H1 (cell line): ENCODE data around the gene ARSB. TPM values are rescaled to one million over a fixed set of nuclear protein-coding genes. Genes with fewer than 3 reads are reported as not detected.

Experiments
- CTCF ChIA-PET: fragments of 300-600 bp; sonication (Branson Sonifier 250); formaldehyde crosslinking; loops from one replicate; lab custom pipeline; 2021; ENCODE audit not compliant: partially characterized antibody; lab: Charles Lee
- POLR2A ChIA-PET: fragments of 300-600 bp; sonication (Branson Sonifier 250); formaldehyde crosslinking; loops from one replicate; lab custom pipeline; 2021; ENCODE audit warnings: inconsistent platforms; ENCODE audit not compliant: partially characterized antibody; lab: Charles Lee
- DNase-seq, 2 experiments: peaks; one replicate each; pipeline versions ENCODE4 v3.0.0 to v3.0.0-alpha.2; 2010 to 2022; ENCODE audit warnings: low spot score in 2 of 2, low read depth in 1 of 2, mixed read lengths in 1 of 2
- FAIRE-seq: peaks from 2 replicates; lab custom pipeline; 2011; peaks lifted over from hg19 to GRCh38; lab: Jason Lieb, UNC
- H2AFZ ChIP-seq: 2 replicates; pipeline ENCODE4 v1.8.1; 2012; ENCODE audit warnings: low read length, inconsistent platforms
- H2AK5ac ChIP-seq: 2 replicates; pipeline ENCODE4 v1.6.1; 2013; ENCODE audit warnings: low read depth, low read length
- H2BK120ac ChIP-seq: replicated peaks from 2 replicates; pipeline ENCODE3; 2013; ENCODE audit warnings: low read depth, low read length, inconsistent platforms
- H2BK12ac ChIP-seq: 2 replicates; pipeline ENCODE4 v1.6.1; 2013; ENCODE audit warnings: low read depth, low read length
- H2BK15ac ChIP-seq: 2 replicates; pipeline ENCODE4 v1.6.1; 2013; ENCODE audit warnings: low read length
- H2BK20ac ChIP-seq: 2 replicates; pipeline ENCODE4 v1.6.1; 2013; ENCODE audit warnings: low read length
- H2BK5ac ChIP-seq: 2 replicates; pipeline ENCODE4 v1.6.1; 2013; ENCODE audit warnings: low read depth, low read length
- H3K14ac ChIP-seq: 2 replicates; pipeline ENCODE4 v1.6.1; 2013; ENCODE audit warnings: inconsistent platforms; ENCODE audit not compliant: insufficient read length
- H3K18ac ChIP-seq: 2 replicates; pipeline ENCODE4 v1.6.1; 2013; ENCODE audit warnings: low read length; ENCODE audit errors: extremely low read depth
- H3K23ac ChIP-seq: 2 replicates; pipeline ENCODE4 v1.6.1; 2013; ENCODE audit warnings: inconsistent platforms; ENCODE audit not compliant: insufficient read length
- H3K23me2 ChIP-seq: 2 replicates; pipeline ENCODE4 v1.6.1; 2013; ENCODE audit warnings: low read depth, low read length
- H3K27ac ChIP-seq: 2 replicates; pipeline ENCODE4 v1.6.1; 2011; ENCODE audit warnings: low read depth, low read length, inconsistent platforms
- H3K27me3 ChIP-seq, 4 experiments: replicated peaks in 1 of 4; 1 replicate in 1 of 4; 2 replicates in 3 of 4; pipeline versions ENCODE4 v1.6.1 to v1.8.1; 2011 to 2013; ENCODE audit warnings: low read length in 3 of 4, mild to moderate bottlenecking in 3 of 4, inconsistent platforms in 2 of 4, mixed read lengths in 2 of 4, moderate library complexity in 1 of 4; ENCODE audit not compliant: control insufficient read depth in 3 of 4, insufficient read depth in 3 of 4; ENCODE audit errors: extremely low read depth in 1 of 4
- H3K36me3 ChIP-seq, 4 experiments: 2 replicates each; pipeline versions ENCODE4 v1.6.1 to v1.8.1; 2011 to 2013; ENCODE audit warnings: mild to moderate bottlenecking in 4 of 4, low read length in 3 of 4, moderate library complexity in 2 of 4, control low read depth in 1 of 4, inconsistent platforms in 1 of 4; ENCODE audit not compliant: insufficient read depth in 4 of 4, control insufficient read depth in 2 of 4
- H3K4ac ChIP-seq: replicated peaks from 2 replicates; pipeline ENCODE3; 2013; ENCODE audit warnings: low read length, low read depth, mixed read lengths, inconsistent platforms; ENCODE audit not compliant: insufficient read length
- H3K4me1 ChIP-seq, 4 experiments: replicated peaks in 1 of 4; 1 replicate in 1 of 4; 2 replicates in 3 of 4; pipeline versions ENCODE4 v1.6.1 to v1.8.1; 2011 to 2013; ENCODE audit warnings: low read length in 3 of 4, inconsistent platforms in 2 of 4, mixed read lengths in 1 of 4; ENCODE audit not compliant: insufficient read depth in 4 of 4, control insufficient read depth in 3 of 4
- H3K4me2 ChIP-seq, 2 experiments: 2 replicates each; pipeline versions ENCODE4 v1.6.1 to v1.8.1; 2011 to 2013; ENCODE audit warnings: low read depth in 2 of 2, low read length in 2 of 2, control low read depth in 1 of 2, inconsistent platforms in 1 of 2, mild to moderate bottlenecking in 1 of 2; ENCODE audit not compliant: insufficient read depth in 1 of 2
- H3K4me3 ChIP-seq, 4 experiments: fragments of 200-600, 300-600 bp in 1 of 4; sonication (generic), shearing (Covaris generic), sonication (Bioruptor Twin) in 1 of 4; 2 replicates each; pipeline versions ENCODE4 v1.5.1 to v1.8.1; 2011 to 2016; ENCODE audit warnings: low read length in 4 of 4, low read depth in 3 of 4, control low read depth in 2 of 4, inconsistent platforms in 2 of 4, mild to moderate bottlenecking in 2 of 4, mixed read lengths in 1 of 4, moderate library complexity in 1 of 4; ENCODE audit not compliant: insufficient read depth in 2 of 4; ENCODE audit errors: extremely low read depth in 1 of 4
- H3K56ac ChIP-seq: replicated peaks from 2 replicates; pipeline ENCODE3; 2013; ENCODE audit warnings: low read depth, mild to moderate bottlenecking, mixed read lengths, low read length, inconsistent platforms; ENCODE audit not compliant: insufficient read length
- H3K79me1 ChIP-seq: 2 replicates; pipeline ENCODE4 v1.6.1; 2013; ENCODE audit warnings: low read depth, low read length, control low read depth
- H3K79me2 ChIP-seq, 2 experiments: 2 replicates each; pipeline versions ENCODE4 v1.6.1 to v1.8.1; 2012 to 2013; ENCODE audit warnings: low read length in 2 of 2, mild to moderate bottlenecking in 2 of 2, inconsistent platforms in 1 of 2; ENCODE audit not compliant: insufficient read depth in 2 of 2, control insufficient read depth in 1 of 2
- H3K9ac ChIP-seq, 4 experiments: replicated peaks in 1 of 4; 1 replicate in 1 of 4; 2 replicates in 3 of 4; pipeline versions ENCODE4 v1.6.1 to v1.8.1; 2011 to 2013; ENCODE audit warnings: low read depth in 3 of 4, low read length in 3 of 4, control low read depth in 2 of 4, mild to moderate bottlenecking in 2 of 4, moderate library complexity in 2 of 4, inconsistent platforms in 1 of 4; ENCODE audit errors: extremely low read depth in 1 of 4
- H3K9me3 ChIP-seq, 2 experiments: 2 replicates each; pipeline versions ENCODE4 v1.6.1 to v1.8.1; 2012 to 2013; ENCODE audit warnings: mild to moderate bottlenecking in 2 of 2, moderate library complexity in 2 of 2, control low read depth in 1 of 2, inconsistent platforms in 1 of 2, low read depth in 1 of 2, low read length in 1 of 2, mixed read lengths in 1 of 2; ENCODE audit not compliant: insufficient read depth in 2 of 2
- H4K20me1 ChIP-seq, 2 experiments: replicated peaks in 1 of 2; 2 replicates each; pipeline versions ENCODE3 to v1.8.1; 2011 to 2013; ENCODE audit warnings: inconsistent platforms in 2 of 2, low read length in 2 of 2, mild to moderate bottlenecking in 1 of 2; ENCODE audit not compliant: insufficient read depth in 2 of 2, control insufficient read depth in 1 of 2
- H4K5ac ChIP-seq: 2 replicates; pipeline ENCODE4 v1.6.1; 2013; ENCODE audit warnings: low read length, low read depth, mixed read lengths, inconsistent platforms; ENCODE audit not compliant: insufficient read length
- H4K8ac ChIP-seq: 2 replicates; pipeline ENCODE4 v1.8.0; 2013; ENCODE audit warnings: mild to moderate bottlenecking, moderate library complexity, low read length, inconsistent platforms; ENCODE audit not compliant: insufficient read depth; ENCODE audit errors: extremely low read depth
- H4K91ac ChIP-seq: replicated peaks from 2 replicates; pipeline ENCODE3; 2013; ENCODE audit warnings: low read length, mixed read lengths, inconsistent platforms; ENCODE audit not compliant: insufficient read length
- ASH2L ChIP-seq: fragments of 200-600, 300-600 bp; sonication (generic); IDR thresholded peaks from one replicate; pipeline ENCODE4 v1.7.1; 2017; ENCODE audit warnings: low read length
- CHD1 ChIP-seq: IDR thresholded peaks from 2 replicates; pipeline ENCODE4 v1.6.1; 2012; ENCODE audit warnings: low read depth, low read length, improper control_type of control experiment
- CHD2 ChIP-seq: IDR thresholded peaks from 2 replicates; pipeline ENCODE4 v1.6.1; 2012; ENCODE audit warnings: low read length, improper control_type of control experiment
- CTBP2 ChIP-seq: IDR thresholded peaks from 2 replicates; pipeline ENCODE4 v1.7.0; 2011; ENCODE audit warnings: borderline replicate concordance, mild to moderate bottlenecking, moderate library complexity, mixed read lengths, low read length; ENCODE audit not compliant: insufficient read depth, insufficient read length
- GABPA ChIP-seq: IDR thresholded peaks from 2 replicates; pipeline ENCODE4 v1.6.1; 2011; ENCODE audit warnings: mild to moderate bottlenecking, low read length, moderate library complexity, borderline replicate concordance; ENCODE audit not compliant: insufficient read depth
- HDAC2 ChIP-seq, 2 experiments: fragments of 300-600 bp in 1 of 2; sonication (generic) in 1 of 2; IDR thresholded peaks; 2 replicates each; pipeline ENCODE4 v1.6.1; 2011 to 2012; ENCODE audit warnings: low read depth in 2 of 2, low read length in 2 of 2, mild to moderate bottlenecking in 2 of 2, moderate library complexity in 2 of 2, borderline replicate concordance in 1 of 2, inconsistent platforms in 1 of 2
- NRF1 ChIP-seq: IDR thresholded peaks from 2 replicates; pipeline ENCODE4 v1.6.1; 2011; ENCODE audit warnings: mild to moderate bottlenecking, low read depth, low read length, improper control_type of control experiment
- PHF8 ChIP-seq: fragments of 200-600 bp; sonication (generic); conservative IDR thresholded peaks from 2 replicates; pipeline ENCODE4 v1.7.1; 2012; ENCODE audit warnings: low read depth, mild to moderate bottlenecking, inconsistent platforms, low read length, moderate library complexity
- RAD21 ChIP-seq, 2 experiments: IDR thresholded peaks in 1 of 2; conservative IDR thresholded peaks in 1 of 2; 2 replicates each; pipeline ENCODE4 v1.6.1; 2011; ENCODE audit warnings: low read depth in 2 of 2, low read length in 2 of 2, improper control_type of control experiment in 1 of 2, inconsistent platforms in 1 of 2, mild to moderate bottlenecking in 1 of 2, moderate library complexity in 1 of 2
- RXRA ChIP-seq: IDR thresholded peaks from 2 replicates; pipeline ENCODE4 v1.6.1; 2011; ENCODE audit warnings: low read depth, mild to moderate bottlenecking, low read length, moderate library complexity; ENCODE audit not compliant: insufficient read depth
- SRF ChIP-seq: IDR thresholded peaks from 2 replicates; pipeline ENCODE4 v1.6.1; 2011; ENCODE audit warnings: mild to moderate bottlenecking, low read depth, low read length, moderate library complexity
- TAF1 ChIP-seq: IDR thresholded peaks from 2 replicates; pipeline ENCODE4 v1.6.1; 2011; ENCODE audit warnings: mild to moderate bottlenecking, low read depth, low read length
- TBP ChIP-seq: IDR thresholded peaks from 2 replicates; pipeline ENCODE4 v1.6.1; 2011; ENCODE audit warnings: low read depth, low read length, improper control_type of control experiment
- TEAD4 ChIP-seq: IDR thresholded peaks from 2 replicates; pipeline ENCODE4 v1.6.1; 2012; ENCODE audit warnings: low read depth, low read length, inconsistent platforms, mixed read lengths
- ZNF274 ChIP-seq: IDR thresholded peaks from 2 replicates; pipeline ENCODE4 v1.7.0; 2012; ENCODE audit warnings: low read length, borderline replicate concordance; ENCODE audit errors: extremely low read depth
- WGBS, 2 experiments: shearing (Covaris generic) in 1 of 2; methylation state at CpG; one replicate each; pipeline versions ENCODE4 v1.1.6 to v1.1.7; 2013 to 2015; ENCODE audit warnings: low lambda C conversion rate in 2 of 2, mixed read lengths in 2 of 2, inconsistent platforms in 1 of 2, low coverage in 1 of 2, missing lambda C conversion rate in 1 of 2; ENCODE audit not compliant: insufficient replicate concordance in 2 of 2, insufficient coverage in 1 of 2, insufficient read length in 1 of 2; ENCODE audit errors: extremely low coverage in 1 of 2, missing lambda C conversion rate in 1 of 2; 5-methylcytosine and 5-hydroxymethylcytosine counted together
- polyA plus RNA-seq, 7 experiments: library from polyadenylated mRNA; depleted of rRNA in 3 of 7; stranded (reverse) in 5 of 7; unstranded in 2 of 7; fragments of >200 nt in 5 of 7; fragments of 200-250 nt in 2 of 7; gene quantifications; 1 replicate in 5 of 7; 2 replicates in 1 of 7; 4 replicates in 1 of 7; pipeline versions ENCODE4 v1.2.1 to v1.2.3, GENCODE V29; 2011 to 2013; ENCODE audit warnings: missing spikeins in 2 of 7, mixed read lengths in 2 of 7
- total RNA-seq: library from RNA; stranded (reverse); fragmentation: NEBNext Ultra II Directional; extraction: Animal tissue kit (Norgen Biotek cat#: 25700); gene quantifications from 2 replicates; pipeline ENCODE4 v1.2.1, GENCODE V29; 2021

The ARSB gene
- total and polyA plus RNA-seq, 2 of the 8 experiments (the other 6 are each of a cell fraction or from before 2014, with no cell fraction given): 6.4 to 13.9 TPM

DNA sequence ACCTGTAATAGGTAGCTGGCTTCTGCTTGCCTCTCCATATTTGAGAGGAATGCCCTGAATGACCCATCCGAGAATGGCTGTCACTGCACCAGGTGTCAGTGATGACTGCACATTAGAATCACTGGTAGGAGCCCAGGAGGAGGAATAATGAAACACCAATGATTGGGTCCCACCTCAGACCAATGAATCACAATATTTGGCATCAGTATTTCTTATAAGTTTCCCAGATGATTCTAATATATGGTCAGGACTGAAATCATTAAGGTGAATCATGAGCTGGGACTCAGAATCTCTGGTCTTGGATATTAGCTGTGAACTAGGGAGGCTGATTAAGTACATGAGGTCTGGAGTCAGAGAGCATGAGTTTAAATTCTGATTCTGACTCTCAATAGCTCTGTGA is 23.4 kb downstream of the ARSB start:
- Histone ChIP-seq H3K79me2 (no peaks in the 10 kb centered on the region), H3K27me3 (no peaks in the 10 kb centered on the region), H2BK20ac (no peak overlapping the region), H4K20me1 (no peaks in the 10 kb centered on the region), H3K4ac (no peak overlapping the region), H3K4me1 (no peaks in the 10 kb centered on the region), H3K27ac (no peak overlapping the region), H3K4me2 (no peak overlapping the region), H2BK12ac (no peak overlapping the region), H2BK15ac (no peak overlapping the region), H3K18ac (no peak overlapping the region), H2BK120ac (no peak overlapping the region), H4K8ac (no peak overlapping the region), H3K23ac (no peak overlapping the region), H3K9me3 (no peaks in the 10 kb centered on the region), H3K4me3 (no peak overlapping the region), H3K79me1 (no peaks in the 10 kb centered on the region), H2AK5ac (no peak overlapping the region), H3K36me3 (no peaks in the 10 kb centered on the region), H2BK5ac (no peak overlapping the region), H4K5ac (no peak overlapping the region), H3K23me2 (no peaks in the 10 kb centered on the region), H3K56ac (no peak overlapping the region), H3K14ac (no peak overlapping the region), H4K91ac (no peak overlapping the region), H2AFZ (no peak overlapping the region), H3K9ac (no peak overlapping the region)
- CTCF ChIA-PET: interaction anchor here (1.2 to 7.8 kb wide), 3 partner anchors 22 to 75 kb away, joined by 4 to 101 read pairs (median 19); partner anchors contain the start of gene ARSB
- FAIRE-seq (no peak), DNase-seq (no peak)
- WGBS, 2 experiments: 85% methylated on average over 1 of the region's 1 CpG; no CpG with 5 or more reads in 1 of the 2 experiments
- POLR2A ChIA-PET: no interaction called here
- TF ChIP-seq HDAC2 (IDR thresholded peaks at IDR 0.05; ENCODE audit: borderline replicate concordance in 1 of 2, low read depth in 2 of 2, low read length in 2 of 2): no peak
- TF ChIP-seq TAF1: no peak
- no peak for TF ChIP-seq RAD21 (IDR thresholded peaks at IDR 0.05 in 1 of 2, conservative IDR thresholded peaks at IDR 0.05 in 1 of 2; ENCODE audit: low read depth in 2 of 2, low read length in 2 of 2)
- no peak for TF ChIP-seq RXRA
- TF ChIP-seq CHD1: no peak
- no peak for TF ChIP-seq NRF1
- no peak for TF ChIP-seq CHD2
- no peak for TF ChIP-seq TEAD4
- TF ChIP-seq ASH2L: no peak
- no peak for TF ChIP-seq TBP
- no peak for TF ChIP-seq SRF
- TF ChIP-seq ZNF274: no peak
- no peak for TF ChIP-seq PHF8
- TF ChIP-seq GABPA: no peak
- no peak for TF ChIP-seq CTBP2
